Kasumi-1 (cell line): Measurements from ENCODE around the gene EEF1A2.
A peak's percentile ranks its signal among the peaks of the same experiment; 100 is the strongest.
"Not testable (repeated sequence)": the region's sequence is repeated elsewhere in the genome, so short reads cannot be mapped to it uniquely, and the experiment has no call there.

Source experiments
- DNase-seq, 2 experiments: peaks; one replicate each; lab custom pipeline; 2025; lab: John Stamatoyannopoulos, UW

EEF1A2 gene

DNA sequence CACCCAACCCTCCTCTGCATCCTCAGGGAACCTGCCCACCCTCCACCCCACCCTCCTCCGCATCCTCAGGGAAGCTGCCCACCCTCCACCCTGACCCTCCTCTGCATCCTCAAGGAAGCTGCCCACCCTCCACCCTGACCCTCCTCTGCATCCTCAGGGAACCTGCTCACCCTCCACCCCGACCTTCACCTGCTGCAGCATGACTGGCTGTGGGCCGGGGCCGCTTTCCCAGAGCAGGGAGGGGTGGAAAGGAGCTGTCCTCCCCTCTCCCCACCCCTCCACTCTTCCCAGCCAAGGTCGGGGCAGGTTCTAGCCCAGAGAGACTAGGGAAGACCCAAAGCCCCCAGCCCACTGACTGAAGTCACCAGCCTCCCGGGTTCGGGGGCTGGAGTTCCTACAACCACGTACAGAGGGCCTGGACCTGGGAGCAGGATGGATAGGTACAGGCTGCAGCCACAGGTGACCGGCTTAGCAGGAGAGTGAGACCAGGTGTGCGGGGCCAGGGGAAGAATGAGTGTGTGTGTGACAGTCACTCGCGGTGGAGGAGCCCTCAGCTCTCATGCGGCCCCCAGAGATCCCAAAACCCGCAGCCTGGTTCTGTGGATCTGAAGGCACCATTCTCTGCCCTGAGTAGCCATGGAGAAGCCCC is 11.6 kb downstream of the EEF1A2 start:
- DNase-seq: no peak

DNA sequence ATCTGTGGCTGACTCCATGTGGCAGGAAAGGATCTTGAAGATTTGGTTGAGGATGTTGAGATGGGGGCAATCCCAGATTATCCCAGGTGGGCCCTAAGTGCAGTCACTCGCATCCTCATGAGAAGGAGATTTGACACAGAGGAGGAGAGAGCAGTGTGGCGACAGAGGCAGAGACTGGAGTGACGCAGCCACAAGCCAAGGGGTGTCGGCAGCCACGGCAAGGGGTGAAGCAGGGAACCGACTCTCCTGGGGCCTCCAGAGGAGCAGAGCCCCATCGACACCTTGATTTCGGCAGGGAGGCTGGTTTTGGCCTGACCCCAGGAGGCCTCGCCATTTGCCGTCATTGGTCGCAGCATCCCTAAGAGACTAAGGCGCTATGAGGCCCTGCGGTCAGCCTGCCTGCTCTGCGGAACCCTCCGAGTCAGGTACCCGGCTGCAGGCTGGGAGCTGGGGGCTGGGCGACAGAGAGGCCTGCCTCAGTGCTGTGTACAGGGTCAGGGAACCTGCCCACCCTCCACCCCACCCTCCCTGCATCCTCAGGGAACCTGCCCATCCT is 12.5 kb downstream of the EEF1A2 start:
- DNase-seq: no peak

DNA sequence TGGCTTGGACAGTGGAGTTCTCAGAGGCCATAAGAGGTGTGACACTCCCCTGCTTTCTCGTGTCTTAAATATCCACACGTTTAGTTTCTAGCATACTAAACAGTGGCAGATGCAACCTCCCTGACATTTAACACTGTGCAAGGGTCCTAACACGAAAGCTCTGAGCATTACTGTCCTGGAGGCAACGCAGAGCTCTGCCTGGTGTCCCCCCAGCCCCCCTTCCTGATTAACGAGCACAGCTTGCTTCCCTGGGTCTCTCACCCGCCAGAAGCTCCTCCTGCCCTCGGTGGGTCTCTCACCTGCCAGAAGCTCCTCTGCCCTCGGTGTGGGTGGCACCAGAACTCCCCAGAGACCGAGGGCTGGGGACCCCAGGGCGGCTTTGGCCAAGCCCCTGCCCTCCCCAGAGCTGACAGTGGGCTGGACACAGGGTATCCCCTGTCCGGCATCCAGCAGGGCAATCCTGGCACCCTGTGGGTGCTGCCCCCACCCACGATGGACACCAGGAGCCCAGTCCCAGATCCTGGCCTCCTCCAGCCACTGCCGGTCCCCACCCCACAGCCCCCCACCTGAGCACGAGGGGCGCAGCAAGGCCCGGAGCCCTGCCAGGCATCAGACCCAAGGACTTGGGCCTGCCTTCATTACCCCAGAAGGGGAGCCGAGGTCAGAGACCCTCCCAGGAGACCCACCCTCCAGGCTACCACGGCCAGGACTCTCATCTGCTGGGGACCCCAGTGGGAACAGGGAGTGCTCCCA is 14.1 kb downstream of the EEF1A2 start:
- no peak for DNase-seq

DNA sequence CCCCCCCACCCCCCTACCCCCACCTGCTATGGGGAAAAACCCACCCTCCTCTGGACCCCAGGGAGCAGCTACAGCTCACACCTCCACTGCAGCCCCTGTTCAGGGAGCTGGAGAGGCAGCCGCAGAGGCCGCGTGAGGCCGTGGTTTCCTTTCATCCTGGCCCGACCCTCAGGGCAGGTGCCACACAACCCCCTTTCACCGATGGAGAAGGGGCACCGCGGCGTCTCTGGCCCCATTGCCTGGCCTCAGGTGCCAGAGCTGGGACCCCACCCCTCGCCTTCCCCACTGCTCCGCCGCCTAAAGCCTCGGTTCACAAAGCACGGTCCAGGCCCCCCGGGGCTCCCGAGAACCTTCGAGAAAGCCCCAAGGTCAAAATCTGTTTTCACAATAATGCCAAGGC is 14.6 kb downstream of the EEF1A2 start:
- DNase-seq: no peak

DNA sequence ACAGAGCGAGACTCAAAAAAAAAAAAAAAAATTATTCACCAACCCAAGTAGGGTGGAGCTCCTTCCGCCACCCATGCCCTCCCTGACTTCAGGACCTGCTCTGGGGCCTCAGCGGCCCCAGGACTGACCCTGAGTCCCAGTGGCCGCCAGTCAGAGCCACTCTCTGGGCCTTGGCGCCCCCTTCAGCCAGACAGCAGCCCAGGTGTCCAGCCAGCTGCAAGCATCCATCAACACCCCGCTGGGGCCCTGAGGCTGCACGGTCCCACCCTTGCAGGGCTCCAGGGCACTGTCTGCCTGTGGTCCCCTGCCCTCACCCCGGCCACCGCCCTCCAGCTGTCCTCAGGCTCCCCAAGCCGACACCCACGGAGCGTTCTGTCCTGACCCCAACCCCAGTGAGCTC is 15.0 kb downstream of the EEF1A2 start:
- DNase-seq: no peak

DNA sequence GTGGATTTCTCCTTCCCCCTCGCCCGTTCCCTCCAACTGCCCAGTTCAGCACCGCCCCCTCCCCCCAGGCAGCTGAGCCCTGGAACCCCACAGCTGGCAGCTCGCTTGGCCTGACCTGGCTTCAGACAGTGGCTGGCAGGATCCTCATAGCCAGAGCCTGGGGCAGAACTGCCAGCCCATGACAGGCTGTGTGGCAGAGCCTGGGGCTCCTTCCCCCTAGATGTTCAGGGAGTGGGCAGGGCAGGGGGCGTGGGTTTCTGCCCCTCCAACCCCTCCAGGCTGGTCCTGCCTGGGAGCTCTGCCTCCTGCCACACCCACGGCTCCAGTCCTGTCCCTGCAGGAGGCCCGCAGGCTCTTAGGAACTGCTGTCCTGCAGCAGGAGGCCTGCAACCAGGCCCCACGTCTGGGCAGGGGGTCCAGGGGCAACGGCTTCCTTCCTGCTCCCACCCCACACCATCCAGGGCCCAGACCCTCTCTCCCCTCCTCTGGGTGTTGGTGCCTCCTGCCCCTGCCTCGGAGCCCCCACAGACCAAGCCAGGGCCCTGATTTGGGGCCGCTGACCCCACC is 16.8 kb downstream of the EEF1A2 start:
- no peak for DNase-seq

DNA sequence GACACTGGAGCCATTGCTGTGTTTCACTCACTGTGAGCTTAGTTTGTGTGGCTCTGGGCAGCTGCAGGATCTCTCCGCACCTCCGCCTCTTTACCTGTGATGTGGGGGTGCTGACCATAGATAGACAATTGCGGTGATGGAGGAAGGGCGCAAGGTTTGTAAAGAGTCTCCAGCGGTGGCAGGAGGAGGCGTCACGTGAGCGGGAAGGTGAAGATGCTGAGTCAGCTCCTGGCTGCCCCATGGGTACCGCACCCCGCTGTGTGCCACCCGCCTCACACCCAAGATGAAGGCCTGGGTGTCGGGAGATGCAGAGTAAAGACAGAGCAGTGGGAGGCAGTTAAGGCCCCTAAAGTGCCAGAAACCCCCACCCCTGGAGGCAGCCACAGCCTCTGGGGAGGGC is 17.4 kb downstream of the EEF1A2 start:
- DNase-seq: no peak

DNA sequence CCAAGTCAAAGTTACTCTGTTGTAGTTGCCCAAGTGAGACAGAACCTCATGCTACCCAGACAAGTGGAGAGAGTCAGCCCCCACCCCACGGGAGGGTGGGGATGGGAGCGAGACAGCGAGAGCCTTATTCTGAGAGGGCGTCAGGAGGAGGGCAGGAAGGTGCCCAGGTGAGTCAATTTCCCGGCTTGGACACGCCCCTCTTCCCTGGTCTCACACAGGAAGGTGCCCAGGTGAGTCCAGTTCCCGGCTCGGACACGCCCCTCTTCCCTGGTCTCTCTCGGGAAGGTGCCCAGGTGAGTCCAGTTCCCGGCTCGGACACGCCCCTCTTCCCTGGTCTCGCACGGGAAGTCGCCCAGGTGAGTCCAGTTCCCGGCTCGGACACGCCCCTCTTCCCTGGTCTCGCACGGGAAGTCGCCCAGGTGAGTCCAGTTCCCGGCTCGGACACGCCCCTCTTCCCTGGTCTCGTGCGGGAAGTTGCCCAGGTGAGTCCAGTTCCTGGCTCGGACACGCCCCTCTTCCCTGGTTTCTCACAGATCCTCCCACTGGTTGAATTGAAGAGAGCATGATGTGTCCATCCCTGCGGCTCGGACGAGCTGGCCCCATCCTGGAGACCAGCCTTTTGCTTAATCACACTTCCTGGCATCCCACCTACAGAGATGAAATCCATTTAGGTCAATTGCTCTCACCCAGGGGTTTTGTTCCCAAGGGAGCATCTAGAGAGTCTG is 19.0 kb downstream of the EEF1A2 start:
- DNase-seq: not testable (repeated sequence)

DNA sequence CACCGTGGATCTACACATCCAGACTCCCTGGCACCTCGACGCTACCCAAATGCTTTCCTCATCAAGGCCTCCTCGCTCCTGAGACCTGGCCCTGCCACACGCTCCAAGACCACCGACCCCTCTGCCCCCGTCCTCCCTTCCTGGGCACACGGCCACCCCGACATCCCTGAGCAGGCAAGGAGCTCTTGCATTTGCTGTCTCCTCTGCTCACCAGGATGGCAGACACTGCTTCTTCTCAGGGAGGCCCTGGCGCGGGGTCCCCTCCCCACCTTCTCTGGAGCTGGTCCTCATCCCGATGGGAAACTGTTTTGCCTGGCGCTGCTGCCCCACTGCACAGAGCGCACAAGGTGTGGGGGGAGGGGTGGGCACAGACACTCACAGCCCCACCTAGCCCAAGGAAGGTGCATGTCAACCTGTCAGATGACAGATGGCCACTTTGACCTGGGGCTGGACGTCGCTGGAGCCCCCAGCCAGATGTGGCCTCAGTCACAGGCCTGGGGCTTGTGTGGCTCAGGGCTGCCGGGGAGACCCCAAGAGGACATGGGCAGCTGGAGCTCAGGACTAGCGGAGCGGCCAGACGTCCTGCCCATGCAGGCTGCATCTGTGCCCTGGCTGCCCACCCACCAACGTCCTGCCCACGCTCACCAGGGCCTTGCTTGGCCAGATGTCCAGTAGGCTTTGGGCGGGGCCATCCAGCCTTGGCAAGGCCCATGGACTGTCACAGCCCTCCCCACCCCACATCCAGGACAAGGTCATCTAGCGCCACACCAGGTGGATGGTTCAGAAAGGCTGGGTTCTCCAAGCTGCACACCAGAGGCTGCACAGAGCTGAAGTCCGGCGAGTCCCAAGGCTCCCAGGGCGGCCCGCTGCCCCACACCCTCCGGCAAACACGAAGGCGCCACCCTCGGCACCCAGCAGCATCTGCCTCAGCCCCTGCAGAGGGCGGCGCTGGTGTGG is 20.3 kb downstream of the EEF1A2 start:
- no peak for DNase-seq

DNA sequence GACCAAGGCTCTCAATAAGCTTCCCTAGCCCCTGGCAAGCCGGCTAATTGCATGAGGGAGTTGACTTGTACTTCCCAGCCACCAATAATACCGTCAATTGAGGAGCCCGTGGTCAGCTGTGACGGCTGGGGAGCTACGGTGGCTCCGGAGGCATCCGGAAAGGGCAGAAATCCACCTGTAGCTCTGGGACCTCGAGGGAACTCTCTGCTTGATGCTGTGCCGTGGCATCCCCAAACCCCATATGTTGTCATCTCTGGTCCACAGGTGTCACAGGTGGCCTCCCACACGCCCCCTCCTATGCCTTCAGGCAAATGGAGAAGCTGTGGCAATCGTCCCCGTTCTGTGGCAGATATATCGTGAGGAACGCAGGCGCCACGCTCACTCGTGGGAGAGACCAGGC is 20.9 kb downstream of the EEF1A2 start:
- no peak for DNase-seq

DNA sequence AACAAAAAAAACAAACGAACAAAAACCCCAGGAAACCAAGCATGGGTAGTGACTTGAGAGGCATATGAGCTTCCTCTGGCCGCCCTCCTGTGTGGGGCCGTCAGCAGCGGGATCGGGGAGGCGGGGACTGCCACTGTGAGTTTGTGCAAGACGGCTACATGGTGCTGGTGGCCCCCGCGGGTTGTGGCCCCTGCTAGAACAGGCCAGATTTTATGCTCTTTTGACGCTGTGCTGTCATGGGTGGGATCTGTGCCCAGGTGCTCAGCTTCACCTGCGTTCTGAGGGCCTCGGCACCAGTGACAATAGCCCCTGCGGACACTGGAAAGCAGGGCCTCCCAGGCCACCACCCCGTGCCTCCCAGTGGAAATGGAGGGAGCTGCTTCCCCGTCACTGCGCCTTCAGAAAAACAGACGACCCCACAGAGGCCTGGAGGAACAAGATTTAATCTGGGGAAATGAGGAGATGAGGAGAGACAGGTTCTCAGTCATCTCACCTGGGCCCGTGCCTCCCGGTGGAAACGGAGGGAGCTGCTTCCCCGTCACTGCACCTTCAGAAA is 21.7 kb downstream of the EEF1A2 start:
- no peak for DNase-seq

DNA sequence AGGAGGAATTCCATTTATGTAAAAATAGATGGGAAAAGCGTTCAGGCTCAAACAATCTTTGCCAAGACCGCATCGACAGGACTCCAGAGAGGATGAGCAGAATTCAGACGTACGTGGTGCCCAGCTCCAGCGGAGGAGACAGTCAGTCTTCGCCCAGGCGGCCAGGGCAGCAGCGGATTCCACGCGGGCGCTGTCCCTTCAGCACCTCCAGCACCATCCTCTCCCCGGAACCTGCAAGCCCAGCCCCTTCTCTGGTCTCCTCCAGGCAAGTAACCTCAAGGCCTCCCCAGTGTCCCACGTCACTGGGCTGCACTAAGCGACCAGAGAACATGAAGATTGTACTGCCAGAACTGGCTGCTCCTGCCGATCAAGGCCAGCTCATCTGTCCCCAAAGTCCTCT is 23.7 kb downstream of the EEF1A2 start:
- peak in 1 of 2 experiments; percentile 23 for DNase-seq

DNA sequence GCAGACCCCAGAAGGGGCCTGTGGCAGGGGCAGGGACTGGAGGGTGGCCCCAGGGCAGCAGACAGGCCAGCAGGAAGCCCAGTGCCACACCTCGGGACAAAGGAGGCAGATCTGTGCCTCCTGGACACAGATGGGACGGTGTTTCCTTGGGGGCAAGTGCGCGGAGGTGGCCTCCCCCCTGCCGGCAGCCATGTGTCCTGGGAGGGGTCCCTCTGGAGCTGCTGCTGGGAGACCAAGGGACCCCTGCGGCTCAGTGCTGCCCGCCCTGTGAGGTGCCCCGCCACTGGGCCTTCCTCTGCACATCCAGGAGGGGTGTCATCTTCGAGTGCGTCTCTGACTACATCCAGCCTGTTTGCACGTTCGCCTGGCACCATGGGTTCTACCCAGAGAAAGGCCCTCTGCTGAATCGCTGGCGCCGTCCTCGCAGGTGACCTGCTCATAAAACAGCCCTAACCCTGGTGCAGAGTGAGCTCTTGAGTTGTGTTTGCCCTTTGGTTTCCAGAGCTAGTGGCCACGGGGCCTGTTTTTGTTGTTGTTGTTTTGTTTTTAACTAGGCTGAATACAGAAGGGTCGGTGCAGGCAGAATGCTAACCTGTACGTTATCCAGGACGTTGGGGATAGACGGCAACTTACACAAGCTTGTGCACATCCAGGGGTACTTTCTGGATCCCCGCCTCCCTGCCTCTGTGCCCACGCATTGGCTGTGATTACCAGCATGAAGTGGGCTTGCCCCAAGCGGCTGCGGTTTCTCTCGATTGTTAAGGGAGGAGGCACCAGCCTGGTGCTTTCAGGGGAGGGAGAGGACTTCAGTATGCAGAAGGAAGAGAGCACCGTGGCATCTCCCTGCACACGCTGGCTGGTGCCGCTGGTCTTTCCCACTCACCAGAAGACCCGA is 25.1 kb downstream of the EEF1A2 start:
- DNase-seq: no peak

DNA sequence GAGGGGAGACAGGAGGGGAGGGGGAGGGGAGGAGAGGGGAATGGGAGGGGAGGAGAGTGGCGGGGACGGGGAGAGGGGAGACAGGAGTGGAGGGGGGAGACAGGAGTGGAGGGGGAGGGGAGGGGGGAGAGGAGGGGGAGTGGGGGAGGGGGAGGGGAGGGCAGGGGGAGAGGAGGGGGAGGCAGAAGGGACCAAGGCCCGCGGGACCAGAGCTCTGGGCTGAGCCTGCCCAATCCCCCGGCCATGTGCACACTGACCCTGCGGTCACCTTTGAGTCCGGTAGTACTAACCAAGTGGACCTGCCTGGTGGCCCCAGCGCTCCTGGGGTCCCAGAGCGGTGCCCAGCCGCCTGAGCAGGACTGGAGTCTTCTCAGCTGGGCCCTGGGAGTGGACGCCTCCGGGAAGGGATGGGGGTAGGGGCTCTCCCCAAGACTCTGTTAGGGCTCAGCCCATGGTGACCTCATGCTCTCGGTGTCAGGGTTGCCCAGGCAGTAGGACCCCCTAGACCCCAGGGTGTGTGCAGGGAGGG is 26.0 kb downstream of the EEF1A2 start:
- no peak for DNase-seq

DNA sequence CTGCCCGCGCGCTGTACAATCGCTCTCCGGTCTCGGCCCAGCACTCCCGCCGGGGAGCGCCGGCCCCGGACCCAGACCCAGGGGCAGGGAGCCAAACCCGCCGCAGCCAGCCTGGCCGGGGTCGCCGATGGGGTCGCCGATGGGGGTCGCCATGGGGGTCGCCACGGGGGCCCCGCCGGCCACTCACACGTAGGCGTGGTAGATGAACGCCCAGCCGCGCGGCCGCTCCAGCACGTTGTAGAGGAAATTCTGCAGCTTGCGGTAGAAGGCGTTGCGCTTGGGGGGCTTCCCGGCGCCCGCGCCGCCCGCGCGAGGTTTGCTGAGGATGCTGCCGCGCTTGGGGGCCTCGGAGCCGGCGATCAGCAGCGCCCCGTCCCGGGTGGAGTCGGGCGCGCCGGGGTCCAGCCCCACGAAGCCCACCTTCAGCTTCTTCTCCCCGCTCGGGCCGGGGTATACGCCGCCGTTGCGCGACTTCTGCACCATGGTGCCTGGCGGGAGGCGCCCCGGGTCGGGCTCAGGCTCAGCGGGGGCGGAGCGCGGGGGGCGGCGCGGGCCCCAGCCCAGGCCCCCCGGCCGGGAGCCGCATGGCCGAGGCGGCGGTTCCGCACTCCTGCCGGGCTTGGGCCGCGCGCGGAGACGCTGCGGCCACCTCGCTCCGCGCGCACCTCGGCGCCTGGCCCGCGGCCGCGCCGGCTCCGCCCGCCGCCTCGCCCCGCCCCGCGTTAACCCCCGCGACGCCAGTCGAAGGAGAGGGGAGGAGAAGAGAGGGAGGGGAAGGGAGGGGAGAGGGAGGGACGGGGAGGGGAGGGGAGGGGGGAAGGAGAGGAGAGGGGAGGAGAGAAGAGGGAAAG is 26.7 kb downstream of the EEF1A2 start, which contains the start of gene KCNQ2:
KCNQ2 (minus strand) TSS at position 675 of the 851 bp plus-strand sequence; CDS start at position 483, 192 bp downstream.
- DNase-seq: no peak

DNA sequence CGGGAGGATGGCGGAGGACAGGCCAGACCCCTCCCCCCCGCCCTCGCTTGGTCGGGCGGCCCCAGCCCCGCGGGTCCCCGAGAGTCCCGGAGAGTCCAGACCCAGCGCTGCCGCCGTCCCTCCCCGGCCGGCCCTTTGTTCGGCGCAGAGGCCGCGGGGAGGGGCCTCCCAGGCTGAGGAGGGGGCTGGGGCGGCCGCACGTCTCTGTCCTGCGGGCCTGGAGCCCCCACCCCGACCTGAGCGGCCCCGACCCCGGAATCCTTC is 27.2 kb downstream of the EEF1A2 start:
- DNase-seq: no peak

DNA sequence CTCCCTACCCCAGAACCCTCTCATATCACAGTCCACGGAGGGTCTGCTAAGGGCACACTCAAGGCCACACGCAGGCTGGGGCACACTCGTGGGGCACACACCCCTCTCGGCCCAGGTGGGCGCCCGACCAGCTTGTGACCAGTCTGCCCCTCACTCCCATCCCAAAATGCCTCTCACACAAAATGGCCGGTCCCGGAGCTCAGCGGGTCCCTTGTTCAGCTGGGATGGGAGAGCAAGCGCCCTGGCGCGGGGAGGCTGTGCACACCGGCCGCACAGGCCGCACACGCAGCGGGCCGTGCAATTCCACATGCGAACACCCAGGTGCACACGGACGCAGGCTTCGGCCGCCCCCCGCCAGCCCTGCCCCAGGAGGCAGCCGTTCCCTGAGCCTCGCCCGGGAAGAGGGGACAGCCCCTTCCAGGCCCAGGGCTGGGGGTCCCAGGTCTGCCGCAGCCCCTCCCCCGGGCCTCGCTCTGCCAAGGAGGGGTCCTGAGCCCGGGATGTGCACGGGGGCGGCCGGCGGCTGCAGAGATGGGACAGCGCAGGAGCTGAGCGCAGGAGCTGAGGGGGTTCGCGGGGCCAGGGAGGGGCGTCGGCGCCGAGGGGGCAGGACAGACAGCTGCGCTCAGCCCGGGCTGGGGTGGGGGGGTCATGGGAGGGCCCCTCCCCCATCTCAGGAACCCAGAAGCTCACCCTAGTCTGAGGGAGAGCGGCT is 27.7 kb downstream of the EEF1A2 start:
- no peak for DNase-seq

DNA sequence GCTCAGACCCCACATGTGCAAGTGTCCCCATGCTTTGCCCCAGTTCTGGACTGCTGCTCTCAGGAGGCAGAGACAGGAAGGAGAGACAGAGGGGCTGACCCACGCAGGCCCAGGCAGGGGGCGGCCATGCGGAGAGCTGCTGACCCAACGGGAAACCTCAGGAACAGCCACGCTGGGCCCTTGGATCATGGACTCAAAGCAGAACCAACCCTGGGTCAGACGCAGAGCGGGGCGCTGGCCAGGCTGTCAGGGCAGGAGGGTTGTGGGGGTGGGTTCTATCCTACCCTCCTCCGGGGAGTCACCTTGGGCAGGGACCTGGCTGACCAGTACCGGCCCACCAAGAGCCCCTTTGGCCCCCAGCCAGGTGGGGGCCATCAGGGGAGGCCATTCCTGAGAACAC is 28.5 kb downstream of the EEF1A2 start:
- DNase-seq: no peak
